NCI-H1105 treated with DMSO at 0.1 percent for 48 hours (cell line): ENCODE measurements around the gene RELT.

ENCODE experiments used
- DNase-seq: peaks from one replicate; lab custom pipeline; 2025; lab: John Stamatoyannopoulos, UW

The RELT gene

GRCh38 chr11:73376160-73376802 is at the start of gene RELT:
Gene RELT, plus strand, starts transcription at chr11:73376399. Its CDS starts 12,738 bp downstream, at chr11:73389137.
- DNase-seq = peak; percentile 86

- DNase-seq = no peak
Observed at GRCh38 chr11:73326929-73327811, 49.0 kb upstream of the RELT start.

- no peak for DNase-seq
Observed at GRCh38 chr11:73327812-73328364, 48.3 kb upstream of the RELT start.

GRCh38 chr11:73330569-73331093 is 45.6 kb upstream of the RELT start:
- no peak for DNase-seq

GRCh38 chr11:73331138-73331916 is 44.9 kb upstream of the RELT start:
- no peak for DNase-seq

- DNase-seq = no peak
Observed at GRCh38 chr11:73333173-73333572, 43.0 kb upstream of the RELT start.

- no peak for DNase-seq
Observed at GRCh38 chr11:73333640-73334383, 42.4 kb upstream of the RELT start.

- DNase-seq = no peak
Observed at GRCh38 chr11:73334384-73335203, 41.6 kb upstream of the RELT start.

GRCh38 chr11:73335204-73335923 is 40.8 kb upstream of the RELT start:
- peak; percentile 62 for DNase-seq

GRCh38 chr11:73337846-73338245 is 38.4 kb upstream of the RELT start:
- no peak for DNase-seq

- DNase-seq = no peak
Observed at GRCh38 chr11:73338279-73338678, 37.9 kb upstream of the RELT start.

GRCh38 chr11:73340164-73340563 is 36.0 kb upstream of the RELT start:
- DNase-seq = no peak

- DNase-seq = peak; percentile 41
Observed at GRCh38 chr11:73342633-73343032, 33.6 kb upstream of the RELT start.

GRCh38 chr11:73343076-73343873 is 32.9 kb upstream of the RELT start:
- DNase-seq = no peak

GRCh38 chr11:73344191-73344607 is 32.0 kb upstream of the RELT start:
- DNase-seq = no peak

- no peak for DNase-seq
Observed at GRCh38 chr11:73345481-73346160, 30.6 kb upstream of the RELT start.

- DNase-seq = no peak
Observed at GRCh38 chr11:73346186-73346935, 29.8 kb upstream of the RELT start.
